MCF 10A (cell line): ENCODE results near the gene MCC. TPM values are rescaled to one million over a fixed set of nuclear protein-coding genes. Genes with fewer than 3 reads are reported as not detected.

Source experiments
- BruUV-seq: library from RNA; stranded (reverse); fragments of 400-500 nt; replicated peaks from 2 replicates; lab custom pipeline; 2021; lab: Mats Ljungman, UMichigan
- CTCF ChIA-PET: fragments of 300-600 bp; sonication (Branson Sonifier 250); formaldehyde crosslinking; extraction: SDS; loops from one replicate; lab custom pipeline; 2021; ENCODE audit warnings: antibody characterized with exemption, inconsistent platforms; lab: Yijun Ruan, JAX
- POLR2A ChIA-PET: fragments of 300-600, 350-650 bp; sonication (Branson Sonifier 250); formaldehyde crosslinking; extraction: SDS; loops from one replicate; lab custom pipeline; 2020; ENCODE audit warnings: antibody characterized with exemption, inconsistent platforms; lab: Yijun Ruan, JAX
- DNase-seq: peaks from one replicate; pipeline ENCODE4 v3.0.0-alpha.2; 2018; ENCODE audit not compliant: unreplicated experiment
- H3K27ac Mint-ChIP-seq: one replicate; pipeline ENCODE4 v1.8.0; 2022; ENCODE audit warnings: mild to moderate bottlenecking, low read depth, mixed read lengths; ENCODE audit not compliant: unreplicated experiment
- H3K27me3 Mint-ChIP-seq: one replicate; pipeline ENCODE4 v1.8.0; 2022; ENCODE audit warnings: mixed read lengths; ENCODE audit not compliant: insufficient read depth, unreplicated experiment
- H3K36me3 Mint-ChIP-seq: one replicate; pipeline ENCODE4 v1.8.0; 2022; ENCODE audit warnings: mild to moderate bottlenecking, moderate library complexity, mixed read lengths; ENCODE audit not compliant: insufficient read depth, unreplicated experiment
- H3K4me1 Mint-ChIP-seq: one replicate; pipeline ENCODE4 v1.8.0; 2022; ENCODE audit warnings: mixed read lengths; ENCODE audit not compliant: insufficient read depth, unreplicated experiment
- H3K4me3 Mint-ChIP-seq: one replicate; pipeline ENCODE4 v1.8.0; 2022; ENCODE audit warnings: mild to moderate bottlenecking, moderate library complexity, mixed read lengths; ENCODE audit not compliant: unreplicated experiment
- H3K9me3 Mint-ChIP-seq: one replicate; pipeline ENCODE4 v1.8.0; 2022; ENCODE audit warnings: mixed read lengths; ENCODE audit not compliant: unreplicated experiment
- CTCF ChIP-seq: fragments of 200-600 bp; IDR thresholded peaks from one replicate; pipeline ENCODE4 v1.8.0; 2022; ENCODE audit warnings: antibody characterized with exemption, mild to moderate bottlenecking; ENCODE audit not compliant: unreplicated experiment
- intact Hi-C: fragments of 100-400 bp; cut with micrococcal nuclease; formaldehyde crosslinking; loops from 2 replicates; pipeline ENCODE4 v1.14.1; 2022
- total RNA-seq: library from RNA; stranded (reverse); gene quantifications from 2 replicates; pipeline ENCODE4 v1.2.3, GENCODE V29; 2022

The MCC gene
- total RNA-seq, 1 experiment from 2014 or later = 25.3 TPM

- POLR2A ChIA-PET = interaction anchor here (0.6 to 0.7 kb wide), 2 partner anchors 9 to 60 kb away, joined by 3 to 4 read pairs; no protein-coding TSS in a partner anchor
- intact Hi-C loops = no loop called here
- Mint-ChIP-seq H3K9me3 (no peaks in the 10 kb centered on the region), H3K27ac (no peak overlapping the region), H3K27me3 (no peaks in the 10 kb centered on the region), H3K4me1 (peaks cover 35% of the 10 kb centered on the region), H3K4me3 (no peak overlapping the region), H3K36me3 (no peaks in the 10 kb centered on the region)
- peak; percentile 14 for DNase-seq
- no peak for TF ChIP-seq CTCF
- CTCF ChIA-PET = interaction anchor here (0.7 to 0.8 kb wide), 2 partner anchors 35 to 1034 kb away, joined by 3 read pairs; no protein-coding TSS in a partner anchor
- no TSS peak for BruUV-seq
Observed at GRCh38 chr5:113271015-113271414, 217.2 kb downstream of the MCC start.

- intact Hi-C loops = no loop called here
- POLR2A ChIA-PET = interaction anchor here (0.6 to 1.7 kb wide), 3 partner anchors 9 to 104 kb away, joined by 3 to 5 read pairs (median 3); no protein-coding TSS in a partner anchor
- DNase-seq = no peak
- H3K4me1 Mint-ChIP-seq = peaks cover 41% of the 10 kb centered on the region
- CTCF ChIA-PET = interaction anchor here (0.6 to 1.4 kb wide), 2 partner anchors 10 to 60 kb away, joined by 3 to 4 read pairs; no protein-coding TSS in a partner anchor
- no peaks in the 10 kb centered on the region for H3K9me3 Mint-ChIP-seq
- TF ChIP-seq CTCF = no peak
- no peaks in the 10 kb centered on the region for H3K27me3 Mint-ChIP-seq
- BruUV-seq = no TSS peak
- H3K36me3 Mint-ChIP-seq = no peaks in the 10 kb centered on the region
- H3K4me3 Mint-ChIP-seq = no peak overlapping the region
- peak overlapping the region; percentile 67 for H3K27ac Mint-ChIP-seq
Observed at GRCh38 chr5:113270086-113270485, 218.2 kb downstream of the MCC start.

- POLR2A ChIA-PET = interaction anchor here (0.6 to 1.7 kb wide), 4 partner anchors 10 to 104 kb away, joined by 3 to 5 read pairs (median 4); no protein-coding TSS in a partner anchor
- Mint-ChIP-seq H3K27me3 (no peaks in the 10 kb centered on the region), H3K4me3 (no peak overlapping the region), H3K9me3 (no peaks in the 10 kb centered on the region), H3K4me1 (peaks cover 45% of the 10 kb centered on the region), H3K36me3 (no peaks in the 10 kb centered on the region), H3K27ac (peak overlapping the region; percentile 67)
- intact Hi-C loops = no loop called here
- BruUV-seq = no TSS peak
- CTCF ChIA-PET = interaction anchor here (0.6 to 1.4 kb wide), 5 partner anchors 9 to 61 kb away, joined by 3 to 4 read pairs (median 3); no protein-coding TSS in a partner anchor
- no peak for TF ChIP-seq CTCF
- DNase-seq = no peak
Observed at GRCh38 chr5:113269023-113269997, 218.9 kb downstream of the MCC start.

GRCh38 chr5:113268232-113268631 lies 220.0 kb downstream of the MCC start:
- no peak for DNase-seq
- Mint-ChIP-seq H3K4me3 (no peak overlapping the region), H3K36me3 (no peaks in the 10 kb centered on the region), H3K27ac (no peak overlapping the region), H3K27me3 (no peaks in the 10 kb centered on the region), H3K9me3 (no peaks in the 10 kb centered on the region), H3K4me1 (peaks cover 56% of the 10 kb centered on the region)
- ChIA-PET CTCF (interaction anchor here (0.5 to 1.7 kb wide), 3 partner anchors 10 to 230 kb away, joined by 3 to 7 read pairs (median 5); no protein-coding TSS in a partner anchor), POLR2A (interaction anchor here (0.7 to 2.3 kb wide), 10 partner anchors 11 to 127 kb away, joined by 3 to 24 read pairs (median 5); no protein-coding TSS in a partner anchor)
- intact Hi-C loops = no loop called here
- no TSS peak for BruUV-seq
- TF ChIP-seq CTCF = no peak
